Fibroblast of lung (primary cell): ENCODE measurements around the gene GABRG3. TPM values are rescaled to one million over a fixed set of nuclear protein-coding genes. Genes with fewer than 3 reads are reported as not detected.

Experiments
- DNase-seq, 2 donors: peaks; one replicate each; pipeline versions ENCODE4 v3.0.0 to v3.0.0-alpha.2; 2010; ENCODE audit warnings: low read depth in 2 of 2
- H2AFZ ChIP-seq: 2 replicates; pipeline ENCODE4 v1.5.1; 2012; ENCODE audit warnings: low read length, control low read depth, inconsistent platforms
- H3K27ac ChIP-seq: 2 replicates; pipeline ENCODE4 v1.5.1; 2011; ENCODE audit warnings: low read length, control low read depth; ENCODE audit not compliant: insufficient read depth
- H3K27me3 ChIP-seq: 2 replicates; pipeline ENCODE4 v1.5.1; 2011; ENCODE audit warnings: mild to moderate bottlenecking, low read length; ENCODE audit not compliant: control insufficient read depth, insufficient read depth
- H3K36me3 ChIP-seq: 2 replicates; pipeline ENCODE4 v1.5.1; 2011; ENCODE audit warnings: low read length; ENCODE audit not compliant: control insufficient read depth, insufficient read depth
- H3K4me1 ChIP-seq: 2 replicates; pipeline ENCODE4 v1.5.1; 2011; ENCODE audit warnings: low read length; ENCODE audit not compliant: control insufficient read depth, insufficient read depth; ENCODE audit errors: extremely low read depth
- H3K4me2 ChIP-seq: 2 replicates; pipeline ENCODE4 v1.5.1; 2011; ENCODE audit warnings: low read length, control low read depth; ENCODE audit not compliant: insufficient read depth; ENCODE audit errors: extremely low read depth
- H3K4me3 ChIP-seq, 4 experiments: fragments of 200-600 bp in 1 of 4; sonication (generic) in 1 of 4; replicated peaks in 1 of 4; 2 replicates each; pipeline ENCODE4 v1.5.1; 2011 to 2016; ENCODE audit warnings: low read length in 4 of 4, low read depth in 3 of 4, mild to moderate bottlenecking in 3 of 4, control low read depth in 2 of 4, inconsistent platforms in 1 of 4, mixed read lengths in 1 of 4; ENCODE audit not compliant: insufficient read depth in 1 of 4; ENCODE audit errors: control extremely low read depth in 1 of 4
- H3K79me2 ChIP-seq: 2 replicates; pipeline ENCODE4 v1.5.1; 2012; ENCODE audit warnings: mild to moderate bottlenecking, low read length, inconsistent platforms; ENCODE audit not compliant: control insufficient read depth, insufficient read depth
- H3K9ac ChIP-seq: 2 replicates; pipeline ENCODE4 v1.5.1; 2011; ENCODE audit warnings: mild to moderate bottlenecking, low read length, control low read depth; ENCODE audit not compliant: insufficient read depth
- H3K9me3 ChIP-seq: 2 replicates; pipeline ENCODE4 v1.5.1; 2012; ENCODE audit warnings: low read depth, low read length; ENCODE audit not compliant: control insufficient read depth, insufficient read depth
- H4K20me1 ChIP-seq: 2 replicates; pipeline ENCODE4 v1.5.1; 2011; ENCODE audit warnings: low read length; ENCODE audit not compliant: control insufficient read depth, insufficient read depth; ENCODE audit errors: extremely low read depth
- CTCF ChIP-seq, 2 donors: IDR thresholded peaks in 1 of 2; conservative IDR thresholded peaks in 1 of 2; 1 replicate in 1 of 2; 2 replicates in 1 of 2; pipeline ENCODE4 v1.5.1; 2011 to 2012; ENCODE audit warnings: low read length in 2 of 2, control low read depth in 1 of 2, inconsistent platforms in 1 of 2, low read depth in 1 of 2, mild to moderate bottlenecking in 1 of 2
- EZH2 ChIP-seq: IDR thresholded peaks from 2 replicates; pipeline ENCODE4 v1.5.1; 2012; ENCODE audit warnings: low read length, control low read depth, mild to moderate bottlenecking; ENCODE audit errors: missing control alignments
- polyA plus RNA-seq, 2 donors: library from polyadenylated mRNA; depleted of rRNA in 1 of 2; stranded (reverse) in 1 of 2; unstranded in 1 of 2; fragments of >200 nt; gene quantifications; 2 replicates each; pipeline ENCODE4 v1.2.1, GENCODE V29; 2011 to 2012; ENCODE audit warnings: missing spikeins in 1 of 2
- total RNA-seq: library from RNA; depleted of rRNA; stranded (reverse); fragments of >200 nt; gene quantifications from 2 replicates; pipeline ENCODE4 v1.2.1, GENCODE V29; 2014

GABRG3 gene
- total and polyA plus RNA-seq, 2 donors (not counting 1 experiment from before 2014, with no cell fraction given): not detected

GRCh38 chr15:27448234-27448633 is 477.3 kb downstream of the GABRG3 start:
- Histone ChIP-seq H2AFZ (no peak overlapping the region), H3K36me3 (no peaks in the 10 kb centered on the region), H3K79me2 (no peaks in the 10 kb centered on the region), H4K20me1 (no peaks in the 10 kb centered on the region), H3K27me3 (no peaks in the 10 kb centered on the region), H3K9ac (no peak overlapping the region), H3K9me3 (no peaks in the 10 kb centered on the region), H3K4me2 (no peak overlapping the region), H3K27ac (no peak overlapping the region), H3K4me1 (no peaks in the 10 kb centered on the region), H3K4me3 (no peak overlapping the region)
- TF ChIP-seq CTCF (conservative IDR thresholded peaks at IDR 0.05 in 1 of 2, IDR thresholded peaks at IDR 0.05 in 1 of 2; ENCODE audit: low read depth in 1 of 2, low read length in 2 of 2): no peak
- no peak for TF ChIP-seq EZH2
- DNase-seq: no peak

GRCh38 chr15:27448986-27449385 is 478.0 kb downstream of the GABRG3 start:
- no peaks in the 10 kb centered on the region for H3K9me3 ChIP-seq
- H3K4me1 ChIP-seq: no peaks in the 10 kb centered on the region
- no peak overlapping the region for H3K27ac ChIP-seq
- peak overlapping the region; percentile 10 for H3K4me2 ChIP-seq
- H3K79me2 ChIP-seq: no peaks in the 10 kb centered on the region
- no peak overlapping the region for H2AFZ ChIP-seq
- no peaks in the 10 kb centered on the region for H4K20me1 ChIP-seq
- no peaks in the 10 kb centered on the region for H3K36me3 ChIP-seq
- TF ChIP-seq EZH2 (no peak), CTCF (conservative IDR thresholded peaks at IDR 0.05 in 1 of 2, IDR thresholded peaks at IDR 0.05 in 1 of 2; ENCODE audit: low read depth in 1 of 2, low read length in 2 of 2) (no peak)
- H3K4me3 ChIP-seq: no peak overlapping the region
- peak; percentile 8 to 77 for DNase-seq
- H3K9ac ChIP-seq: no peak overlapping the region
- no peaks in the 10 kb centered on the region for H3K27me3 ChIP-seq

GRCh38 chr15:27449941-27450340 is 479.0 kb downstream of the GABRG3 start:
- Histone ChIP-seq H3K36me3 (no peaks in the 10 kb centered on the region), H3K4me3 (no peak overlapping the region), H3K9ac (no peak overlapping the region), H3K27ac (no peak overlapping the region), H4K20me1 (no peaks in the 10 kb centered on the region), H3K27me3 (no peaks in the 10 kb centered on the region), H3K9me3 (no peaks in the 10 kb centered on the region), H3K4me2 (no peak overlapping the region), H3K4me1 (no peaks in the 10 kb centered on the region), H3K79me2 (no peaks in the 10 kb centered on the region), H2AFZ (no peak overlapping the region)
- peak in 1 of 2 donors; percentile 33 for DNase-seq
- TF ChIP-seq EZH2 (no peak), CTCF (conservative IDR thresholded peaks at IDR 0.05 in 1 of 2, IDR thresholded peaks at IDR 0.05 in 1 of 2; ENCODE audit: low read depth in 1 of 2, low read length in 2 of 2) (no peak)
